HG02759 (cell line): ENCODE data around the gene ARHGAP15.

Source experiments
- ATAC-seq: cut with Tn5 transposase; IDR thresholded peaks from one replicate; pipeline ENCODE4 v1.9.1; 2021; ENCODE audit warnings: mild to moderate bottlenecking, moderate library complexity; ENCODE audit not compliant: unreplicated experiment

Gene ARHGAP15

DNA sequence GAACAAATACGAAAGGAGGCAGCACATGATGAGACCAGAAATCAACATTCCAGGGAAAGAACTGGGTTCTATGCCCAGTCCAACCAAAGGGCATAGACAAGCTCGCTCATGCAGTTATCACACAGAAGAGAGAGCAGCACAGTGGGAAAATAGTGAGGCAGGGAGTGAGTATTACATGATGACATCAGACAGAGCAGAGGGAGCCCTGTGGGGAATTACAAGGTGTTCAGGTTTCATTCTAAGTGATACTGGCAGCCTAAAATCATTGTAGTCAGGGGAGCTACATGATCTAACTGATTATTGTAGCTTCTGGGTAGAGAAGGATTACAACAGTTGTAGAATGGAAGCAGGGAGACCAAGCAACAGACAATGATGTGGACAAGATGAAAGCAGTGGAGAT, 658.5 kb downstream of the ARHGAP15 start:
- ATAC-seq: no peak

DNA sequence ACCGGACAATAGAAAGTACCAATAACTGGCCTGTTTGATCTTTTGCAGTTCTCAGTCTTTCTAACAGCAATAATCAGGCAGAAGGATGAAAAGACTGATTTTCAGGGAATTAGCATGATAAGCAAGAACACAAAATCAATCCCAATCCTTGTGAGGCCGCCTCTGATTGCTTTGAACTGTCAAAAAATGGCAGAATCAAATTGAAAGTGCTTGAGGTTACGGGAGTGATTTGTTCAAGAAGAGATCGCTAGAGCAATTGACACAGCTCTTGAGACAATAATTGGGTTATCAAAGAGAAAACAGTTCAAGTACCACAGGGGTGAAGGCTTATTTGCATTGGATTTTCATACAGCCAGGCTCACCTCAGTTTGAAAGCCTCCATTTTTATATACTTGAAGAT, 663.4 kb downstream of the ARHGAP15 start:
- ATAC-seq: no peak

DNA sequence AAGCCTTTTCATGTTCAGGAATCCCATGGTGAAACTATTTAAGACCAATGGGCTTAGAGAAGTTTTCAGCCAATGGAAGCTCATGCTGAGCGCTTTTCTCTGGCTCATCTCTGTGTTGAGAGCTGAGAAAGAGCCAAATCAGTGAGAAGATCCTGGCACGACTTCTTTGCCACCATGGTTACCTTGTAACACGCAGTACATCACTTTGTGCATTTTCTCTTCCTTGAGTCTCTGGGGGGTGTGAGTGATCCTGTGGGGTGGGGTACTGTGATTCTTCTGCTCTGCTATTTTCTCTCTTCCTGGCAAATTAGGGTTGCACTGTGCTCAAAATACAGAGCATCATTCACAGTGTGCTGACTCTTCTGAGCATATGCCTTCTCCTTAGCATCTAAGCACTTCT, 664.2 kb downstream of the ARHGAP15 start:
- no peak for ATAC-seq

DNA sequence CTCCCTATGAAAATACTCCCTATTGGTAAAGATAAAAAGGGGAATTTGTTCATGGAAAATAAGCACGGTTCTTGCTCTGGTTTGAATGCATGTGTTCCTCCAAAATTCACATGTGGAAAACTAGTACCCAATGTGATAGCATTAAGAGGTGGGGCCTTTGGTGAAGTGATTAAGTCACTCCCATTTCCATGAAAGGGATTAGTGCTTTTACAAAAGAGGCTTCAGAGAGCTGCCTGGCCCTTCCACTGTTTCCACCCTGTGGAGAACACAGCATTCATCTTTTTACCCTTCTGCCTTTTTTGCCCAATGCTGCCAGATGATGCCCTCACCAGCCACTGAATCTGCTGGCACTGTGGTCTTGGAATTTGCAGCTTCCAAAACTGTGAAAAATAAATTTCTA, 666.8 kb downstream of the ARHGAP15 start:
- no peak for ATAC-seq

DNA sequence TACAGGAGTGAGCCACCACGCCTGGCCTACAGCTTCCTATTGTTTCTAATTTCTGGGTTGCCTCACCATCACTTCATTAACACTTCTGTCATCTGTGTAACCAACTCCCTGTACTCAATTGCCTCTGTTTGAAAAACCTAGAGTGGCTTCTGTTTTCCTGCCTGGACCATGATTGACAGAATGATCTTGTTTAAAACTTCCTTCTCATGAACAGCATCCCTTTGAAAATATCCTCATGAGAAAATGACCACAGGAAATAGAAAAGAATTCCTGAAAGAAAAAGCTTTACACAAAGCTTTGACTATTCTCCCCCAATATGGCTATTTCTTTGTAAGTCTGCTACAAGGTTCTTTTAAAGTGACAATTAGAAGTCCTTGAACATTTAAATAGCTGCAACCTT, 672.3 kb downstream of the ARHGAP15 start:
- no peak for ATAC-seq

DNA sequence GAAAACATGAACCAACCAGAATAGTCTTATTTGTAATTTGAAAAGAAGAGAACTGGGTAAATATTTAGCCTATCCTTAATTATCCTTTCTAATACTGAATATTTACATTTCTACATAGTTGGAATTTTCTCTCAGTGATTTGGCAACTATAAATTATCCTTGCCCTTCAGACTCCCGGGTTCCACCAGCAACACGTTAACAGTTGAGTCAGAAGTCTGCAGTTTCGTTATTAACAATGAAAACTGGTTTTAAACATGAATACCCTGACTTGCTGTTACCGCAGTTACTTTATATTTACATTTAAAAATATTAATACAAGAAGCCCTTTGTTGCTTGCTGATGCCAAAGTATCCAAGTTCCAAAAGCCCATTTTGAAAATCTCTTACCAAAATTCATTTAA, 673.0 kb downstream of the ARHGAP15 start:
- peak; percentile 53 for ATAC-seq

DNA sequence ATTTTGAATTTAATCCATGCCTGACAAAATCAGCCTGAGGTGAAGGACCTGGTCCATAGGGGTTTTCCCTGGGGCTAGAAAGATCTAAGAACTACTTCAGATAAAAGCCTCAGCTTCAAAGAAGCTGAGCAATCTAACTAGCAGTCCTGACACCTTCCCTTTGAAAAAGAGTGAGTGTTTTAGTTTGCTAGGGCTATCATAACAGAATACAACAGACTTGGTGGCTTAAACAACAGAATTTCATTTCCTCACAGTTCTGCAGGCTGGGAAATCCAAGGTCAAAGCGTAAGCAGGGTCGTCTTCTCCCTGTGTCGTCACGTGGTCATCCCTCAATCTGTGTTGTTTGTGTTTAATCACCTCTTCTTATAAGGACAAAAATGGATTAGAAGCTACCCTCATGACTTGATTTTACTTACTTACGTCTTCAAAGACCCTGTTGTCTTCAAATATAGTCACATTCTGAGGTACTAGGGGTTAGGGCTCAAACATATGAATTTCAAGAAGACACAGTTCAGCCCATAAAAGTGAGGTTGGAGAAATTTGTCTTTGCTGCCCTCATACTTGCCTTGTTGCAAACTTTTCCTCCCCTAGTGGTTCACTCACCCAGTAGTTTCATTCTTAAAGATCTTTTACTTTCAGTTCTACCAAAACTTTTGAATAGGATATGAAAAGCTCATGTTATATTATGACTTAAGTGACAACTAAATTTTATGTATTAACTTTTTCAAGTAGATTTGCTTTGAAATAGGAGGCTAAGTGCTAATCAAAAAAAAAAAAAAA, 673.8 kb downstream of the ARHGAP15 start:
- ATAC-seq: peak; percentile 80

DNA sequence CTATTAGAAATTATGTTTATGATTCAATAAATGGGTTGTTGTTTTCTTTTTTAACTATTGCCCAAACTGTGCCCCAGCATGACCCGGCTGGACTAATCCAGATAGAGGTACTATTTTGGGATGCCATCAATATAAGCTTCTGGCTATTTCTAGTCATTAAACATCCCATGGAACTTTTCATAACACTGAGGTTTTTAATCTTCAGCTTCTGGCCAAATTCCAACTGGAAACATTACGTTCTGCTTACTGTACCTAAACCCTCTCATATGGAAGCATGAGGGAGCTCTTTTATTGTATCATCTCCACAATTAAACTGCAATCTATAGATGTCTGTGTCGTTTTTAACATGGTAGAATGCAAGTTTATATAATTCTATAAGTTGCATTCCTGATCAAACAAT, 674.7 kb downstream of the ARHGAP15 start:
- no peak for ATAC-seq

DNA sequence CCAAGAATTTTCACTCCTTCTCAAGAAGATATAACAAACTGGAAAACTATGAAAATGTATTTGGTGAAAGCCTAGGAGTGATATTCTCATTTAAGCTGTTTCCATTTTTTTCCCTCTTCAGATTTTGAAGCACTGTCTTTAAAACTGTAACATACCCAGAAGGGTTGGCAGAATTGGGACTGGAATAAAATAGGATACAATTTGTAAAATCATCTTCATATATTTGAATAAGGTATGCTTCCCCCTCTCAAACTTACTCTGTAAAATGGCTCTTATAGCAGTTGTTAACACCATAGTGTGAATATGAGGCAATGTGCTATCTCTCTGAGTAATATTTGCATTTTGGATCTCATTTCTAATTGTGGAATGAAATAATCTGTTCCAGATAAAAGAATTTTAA, 676.4 kb downstream of the ARHGAP15 start:
- ATAC-seq: no peak

DNA sequence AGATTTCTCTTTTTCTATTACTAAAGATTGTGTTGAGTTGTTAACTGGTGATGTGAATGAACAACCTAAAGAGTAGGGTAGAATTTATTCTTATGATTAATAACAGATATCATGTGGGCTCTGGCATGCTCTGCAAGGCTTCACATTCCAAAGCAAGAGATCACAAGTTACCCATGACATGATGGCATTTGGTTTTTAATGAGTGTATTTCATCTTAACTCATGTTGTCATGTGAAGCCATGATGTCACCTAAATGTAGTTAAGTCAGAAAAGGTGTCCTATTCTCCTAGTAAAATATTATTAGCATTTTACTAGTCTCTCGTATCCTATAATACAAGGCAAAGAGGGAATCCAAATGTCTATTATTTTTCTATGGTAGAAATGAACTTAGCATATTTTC, 678.0 kb downstream of the ARHGAP15 start:
- no peak for ATAC-seq

DNA sequence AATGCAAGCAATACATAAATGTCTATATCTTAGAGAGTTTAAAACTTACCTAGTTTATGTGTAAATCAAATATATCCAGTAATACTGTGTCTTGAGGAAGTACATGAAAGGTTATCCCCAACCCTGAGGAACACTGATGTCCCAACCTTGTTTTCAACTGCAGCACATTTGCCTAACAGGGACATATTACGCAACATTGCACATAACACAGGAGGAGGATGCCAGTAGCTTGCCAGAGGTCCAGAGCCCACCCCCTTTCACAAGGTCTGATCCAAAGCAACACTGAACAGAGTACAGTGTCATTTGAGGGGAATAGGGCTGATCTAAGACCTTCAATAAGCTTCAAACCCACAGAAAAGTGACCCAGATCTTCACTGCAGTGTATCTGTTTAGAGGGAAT, 678.5 kb downstream of the ARHGAP15 start:
- ATAC-seq: no peak

DNA sequence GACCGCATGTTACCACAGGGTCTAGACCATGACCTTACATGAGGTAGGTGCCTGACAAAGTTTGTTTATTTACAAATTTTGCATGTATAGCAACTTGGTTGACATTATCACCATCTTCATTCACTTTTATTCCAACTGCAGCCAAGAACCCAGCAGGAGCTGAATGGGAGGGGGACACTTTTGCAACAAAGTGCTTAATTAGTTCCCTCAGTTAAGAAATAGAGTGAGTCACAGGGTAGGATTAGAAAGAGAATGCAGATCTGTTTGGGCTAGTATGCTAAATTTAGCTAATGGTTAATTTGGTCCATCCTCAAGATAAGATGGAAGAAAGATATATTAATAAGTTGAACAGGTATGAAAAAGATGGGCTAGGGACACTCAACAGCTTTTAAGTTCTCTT, 678.9 kb downstream of the ARHGAP15 start:
- no peak for ATAC-seq

DNA sequence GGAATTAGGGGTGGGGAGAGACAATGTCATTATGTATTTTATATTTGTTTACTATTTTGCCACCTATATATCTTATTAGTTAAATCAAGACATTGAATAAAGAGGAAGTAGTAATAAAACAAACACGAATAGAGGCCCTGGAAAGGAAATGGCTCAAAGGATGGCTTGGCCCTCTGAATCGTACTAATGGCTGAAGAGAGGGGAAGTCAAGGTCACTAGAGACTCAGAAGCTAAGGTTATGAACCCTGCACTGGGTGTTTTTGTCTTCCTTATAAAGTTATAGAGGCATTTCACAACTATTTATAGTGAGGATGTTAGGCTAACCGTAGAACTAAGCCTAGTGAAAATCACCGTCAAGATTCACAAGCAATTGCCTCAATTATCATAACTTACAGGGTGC, 685.9 kb downstream of the ARHGAP15 start:
- no peak for ATAC-seq

DNA sequence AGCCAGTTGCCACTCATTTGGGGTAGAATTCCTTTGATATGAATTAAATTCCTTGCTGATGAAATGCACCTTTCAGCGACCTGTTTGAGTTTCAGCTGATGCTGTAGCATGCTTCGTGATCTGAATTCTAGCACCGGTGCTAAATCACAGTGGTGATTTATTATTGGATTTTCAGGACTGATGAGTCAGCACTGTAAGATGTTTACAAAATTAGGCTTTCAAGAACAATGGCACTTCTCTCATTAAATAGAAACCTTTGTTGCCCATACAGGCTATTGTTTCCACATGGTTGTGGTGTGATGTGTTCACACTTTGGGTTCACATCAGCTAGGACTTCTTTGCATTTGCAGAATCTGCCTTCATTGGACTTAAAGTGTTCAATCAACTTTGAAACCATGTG, 687.7 kb downstream of the ARHGAP15 start:
- ATAC-seq: no peak
